AG09309 (cell line): Measurements from ENCODE around the gene FOXP1.

Experiments
- DNase-seq: peaks from one replicate; pipeline ENCODE4 v3.0.0-alpha.2; 2010; ENCODE audit warnings: low read depth
- H3K4me3 ChIP-seq: 2 replicates; pipeline ENCODE4 v1.5.1; 2011; ENCODE audit warnings: mild to moderate bottlenecking, low read depth, low read length, moderate library complexity; ENCODE audit not compliant: control insufficient read depth
- CTCF ChIP-seq: IDR thresholded peaks from 2 replicates; pipeline ENCODE4 v1.5.1; 2011; ENCODE audit warnings: mild to moderate bottlenecking, low read depth, low read length, inconsistent platforms; ENCODE audit not compliant: insufficient read depth, control insufficient read depth; ENCODE audit errors: missing control alignments

FOXP1 gene

DNA sequence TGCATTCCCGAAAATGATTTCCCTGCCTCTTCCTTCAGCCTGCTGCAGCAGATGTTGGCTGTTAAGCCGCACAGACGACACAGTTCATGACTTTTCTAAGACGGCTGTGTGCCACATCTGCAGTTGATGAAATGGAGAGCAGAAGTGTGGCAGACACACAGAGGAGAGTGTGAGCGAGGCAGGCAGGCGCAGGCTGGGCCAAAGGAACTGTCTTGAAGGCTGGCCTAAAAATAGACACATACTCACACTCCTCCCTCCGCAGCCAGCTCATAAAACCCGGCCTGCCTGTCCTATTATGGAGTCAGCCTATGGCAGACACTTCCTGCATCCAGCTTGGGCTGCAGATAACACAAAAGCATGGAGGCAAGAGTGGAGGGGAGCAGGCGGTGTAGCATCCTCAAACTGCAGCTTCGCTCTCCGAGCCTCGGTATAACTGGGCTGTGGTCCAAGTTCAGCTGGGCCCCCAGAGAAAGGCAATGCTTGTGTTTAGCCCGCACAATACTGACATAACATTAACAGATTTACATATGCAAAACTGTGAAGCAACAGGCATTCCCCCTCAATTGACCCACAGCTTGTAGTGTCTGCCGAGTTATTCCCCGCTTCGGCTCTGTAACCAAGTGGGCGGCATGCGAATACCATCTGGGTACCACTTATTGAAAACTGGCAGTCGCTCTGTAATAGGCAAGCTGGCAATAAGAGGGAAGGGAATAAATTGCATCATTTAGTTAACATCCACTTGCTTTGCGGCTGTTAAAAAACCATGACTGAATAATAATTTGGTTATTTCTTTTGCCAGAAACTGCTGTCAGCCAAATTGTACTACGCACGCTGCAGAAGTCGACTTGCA lies 40.8 kb downstream of the FOXP1 start:
- peak overlapping the region; percentile 13 for H3K4me3 ChIP-seq
- no peak for TF ChIP-seq CTCF
- DNase-seq = peak; percentile 94

DNA sequence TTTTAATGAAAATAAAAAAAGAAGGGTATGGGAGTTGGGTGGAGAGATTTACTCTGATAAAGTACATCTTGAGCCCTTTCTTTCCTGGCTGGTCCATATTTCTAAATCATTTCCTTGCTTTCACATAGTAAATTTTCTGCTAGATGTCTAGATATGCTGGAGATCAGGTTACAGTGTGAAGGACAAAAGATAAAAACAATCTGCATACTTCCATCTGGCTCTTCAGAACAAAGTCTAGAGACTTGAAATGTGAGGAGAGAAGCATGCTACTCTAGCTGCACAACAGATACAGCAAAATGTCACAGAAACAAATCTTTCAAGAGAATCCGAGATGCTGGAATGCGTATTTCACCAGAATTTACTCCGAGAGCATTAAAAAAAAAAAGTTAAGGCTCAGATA lies 42.2 kb downstream of the FOXP1 start:
- DNase-seq = no peak
- TF ChIP-seq CTCF = no peak
- no peak overlapping the region for H3K4me3 ChIP-seq

DNA sequence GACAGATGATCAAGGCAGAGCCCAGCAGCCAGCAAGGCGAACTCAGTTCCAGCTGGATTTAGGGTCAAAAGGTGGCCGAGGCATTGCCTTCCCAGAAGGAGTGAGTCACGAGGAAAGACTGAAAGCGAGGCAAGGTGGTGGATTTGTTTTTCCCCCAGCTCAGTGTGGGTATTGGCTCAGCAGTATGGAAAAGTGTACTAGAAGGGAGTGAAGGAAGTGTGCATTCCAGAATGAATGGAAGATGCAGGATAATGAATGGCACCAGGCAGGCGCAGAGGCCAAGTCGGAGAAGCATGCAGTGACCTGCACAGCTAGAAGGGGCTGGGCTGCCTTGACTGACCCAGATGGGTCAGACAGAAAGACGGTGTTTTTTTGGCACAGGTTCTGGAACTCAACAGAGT lies 46.3 kb downstream of the FOXP1 start:
- H3K4me3 ChIP-seq = no peak overlapping the region
- DNase-seq = peak; percentile 80
- TF ChIP-seq CTCF = no peak

DNA sequence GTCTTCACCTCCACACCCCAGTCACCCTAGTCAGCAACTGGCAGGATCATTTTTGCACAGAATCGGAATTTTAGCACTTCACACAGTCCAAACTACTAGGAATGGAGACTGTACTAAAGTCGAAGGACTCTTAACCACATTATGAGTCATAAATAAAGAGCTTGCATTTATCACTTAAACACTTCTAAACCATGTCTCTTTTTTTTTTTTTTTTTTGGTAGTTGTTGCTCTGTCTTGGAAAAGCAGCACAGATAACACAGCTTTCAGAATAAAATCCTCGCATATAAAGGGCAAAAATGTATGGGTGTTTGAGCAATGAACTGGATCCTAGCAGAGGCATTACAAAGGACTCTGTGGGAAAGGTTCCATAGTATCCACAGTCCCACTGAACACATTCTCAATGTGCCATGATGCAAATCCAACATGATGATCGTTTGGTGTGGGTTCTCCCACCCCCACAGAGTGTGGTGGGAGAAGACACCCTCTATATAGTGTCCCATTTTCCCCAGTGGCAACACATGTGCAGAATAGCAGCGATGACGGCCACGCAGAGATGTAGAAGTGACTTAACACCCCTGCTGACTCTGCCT lies 47.1 kb downstream of the FOXP1 start:
- no peak for TF ChIP-seq CTCF
- peak overlapping the region; percentile 24; the same call in 1 of the 2 replicates for H3K4me3 ChIP-seq
- no peak for DNase-seq

DNA sequence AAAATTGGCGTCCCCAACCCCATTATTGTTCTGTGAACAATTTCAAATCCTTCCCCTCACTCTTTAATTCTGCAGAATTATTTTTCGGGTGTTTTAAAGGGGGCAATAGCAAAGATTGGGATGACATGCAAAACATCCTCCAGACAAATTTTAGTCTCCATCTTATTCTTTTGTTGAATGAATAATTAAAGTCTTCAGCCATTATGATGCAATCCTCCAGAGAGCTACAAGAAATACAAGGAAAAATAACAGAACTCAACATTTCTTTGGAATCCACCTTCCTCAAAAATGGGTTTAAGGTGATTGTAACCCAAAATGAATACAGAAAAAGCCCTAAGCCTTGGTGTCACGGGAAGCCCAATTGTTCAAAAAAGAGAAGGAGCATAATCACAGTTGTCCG lies 49.9 kb downstream of the FOXP1 start:
- no peak for DNase-seq
- no peak for TF ChIP-seq CTCF
- no peak overlapping the region for H3K4me3 ChIP-seq

- DNase-seq = no peak
- no peak overlapping the region for H3K4me3 ChIP-seq
- no peak for TF ChIP-seq CTCF
Observed at GRCh38 chr3:71532639-71533395, 50.7 kb downstream of the FOXP1 start.
